B cell (primary cell): ENCODE measurements around the gene CDYL2. TPM values are rescaled to one million over a fixed set of nuclear protein-coding genes. Genes with fewer than 3 reads are reported as not detected.

Source experiments
- ATAC-seq: fragments of 200-7000 bp; cut with Tn5 transposase; one replicate; pipeline ENCODE4 v1.10.0; 2021; ENCODE audit warnings: low read depth, mild to moderate bottlenecking, moderate number of reproducible peaks, moderate library complexity
- CTCF ChIA-PET: fragments of 350-600 bp; sonication (Branson Sonifier 250); formaldehyde crosslinking; loops from one replicate; lab custom pipeline; 2021; ENCODE audit warnings: antibody characterized with exemption, inconsistent platforms; lab: Charles Lee
- POLR2A ChIA-PET: fragments of 350-600 bp; sonication (Branson Sonifier 250); formaldehyde crosslinking; loops from one replicate; lab custom pipeline; 2021; ENCODE audit warnings: antibody characterized with exemption; lab: Charles Lee
- DNase-seq: peaks from one replicate; pipeline ENCODE4 v3.0.0; 2013
- H2AFZ ChIP-seq: 2 replicates; pipeline ENCODE4 v1.6.1; 2012; ENCODE audit warnings: mild to moderate bottlenecking, low read depth, low read length; ENCODE audit not compliant: insufficient read depth, poor library complexity, severe bottlenecking
- H3K27ac ChIP-seq, 2 donors: 1 replicate in 1 of 2; 2 replicates in 1 of 2; pipeline ENCODE4 v1.5.1; 2012 to 2013; ENCODE audit warnings: low read length in 2 of 2, mild to moderate bottlenecking in 2 of 2, moderate library complexity in 1 of 2
- H3K27me3 ChIP-seq, 4 experiments: fragments of 200-600 bp in 1 of 4; sonication (generic) in 1 of 4; replicated peaks in 1 of 4; 1 replicate in 2 of 4; 2 replicates in 2 of 4; pipeline versions ENCODE4 v1.6.1 to v1.7.0; 2013 to 2016; ENCODE audit warnings: low read length in 3 of 4, mild to moderate bottlenecking in 2 of 4, mixed read lengths in 1 of 4, moderate library complexity in 1 of 4; ENCODE audit not compliant: insufficient read depth in 4 of 4, control insufficient read depth in 3 of 4; ENCODE audit errors: control extremely low read depth in 1 of 4
- H3K36me3 ChIP-seq, 2 experiments: replicated peaks in 1 of 2; 1 replicate in 1 of 2; 2 replicates in 1 of 2; pipeline versions ENCODE4 v1.6.1 to v1.7.1; 2013; ENCODE audit warnings: low read length in 1 of 2; ENCODE audit not compliant: insufficient read depth in 2 of 2, control insufficient read depth in 1 of 2; ENCODE audit errors: control extremely low read depth in 1 of 2, extremely low read depth in 1 of 2
- H3K4me1 ChIP-seq, 2 donors: fragments of 200-600 bp in 1 of 2; sonication (generic) in 1 of 2; 1 replicate in 1 of 2; 2 replicates in 1 of 2; pipeline versions ENCODE4 v1.5.1 to v1.6.1; 2013 to 2017; ENCODE audit warnings: low read length in 2 of 2; ENCODE audit not compliant: control insufficient read depth in 2 of 2, insufficient read depth in 2 of 2
- H3K4me2 ChIP-seq: replicated peaks from 2 replicates; pipeline ENCODE3; 2012; ENCODE audit warnings: mild to moderate bottlenecking, low read depth, low read length; ENCODE audit not compliant: poor library complexity, severe bottlenecking
- H3K4me3 ChIP-seq, 5 experiments: fragments of 200-600 bp in 1 of 5; sonication (generic) in 1 of 5; 1 replicate in 3 of 5; 2 replicates in 2 of 5; pipeline versions ENCODE4 v1.5.1 to v1.7.0; 2011 to 2016; ENCODE audit warnings: low read length in 4 of 5, mild to moderate bottlenecking in 4 of 5, low read depth in 2 of 5, control low read depth in 1 of 5, moderate library complexity in 1 of 5; ENCODE audit not compliant: insufficient read depth in 1 of 5; ENCODE audit errors: control extremely low read depth in 1 of 5, extremely low read depth in 1 of 5
- H3K79me2 ChIP-seq: fragments of 200-600 bp; sonication (generic); one replicate; pipeline ENCODE4 v1.6.0; 2016; ENCODE audit warnings: low read length; ENCODE audit not compliant: control insufficient read depth, insufficient read depth
- H3K9ac ChIP-seq: fragments of 200-600 bp; sonication (generic); 2 replicates; pipeline ENCODE4 v1.6.1; 2017; ENCODE audit warnings: mild to moderate bottlenecking, low read length, moderate library complexity
- H3K9me3 ChIP-seq, 3 donors: one replicate each; pipeline versions ENCODE4 v1.6.1 to v1.7.1; 2013; ENCODE audit warnings: low read length in 2 of 3; ENCODE audit not compliant: control insufficient read depth in 2 of 3, insufficient read depth in 1 of 3; ENCODE audit errors: control extremely low read depth in 1 of 3
- H4K20me1 ChIP-seq: 2 replicates; pipeline ENCODE4 v1.6.0; 2012; ENCODE audit warnings: mild to moderate bottlenecking, low read length; ENCODE audit not compliant: insufficient read depth, control insufficient read depth, poor library complexity, severe bottlenecking
- H3K27ac Mint-ChIP-seq: one replicate; pipeline ENCODE4 v1.8.0; 2021; ENCODE audit warnings: mixed read lengths
- H3K27me3 Mint-ChIP-seq: one replicate; pipeline ENCODE4 v1.8.0; 2021; ENCODE audit warnings: mixed read lengths
- H3K4me1 Mint-ChIP-seq: one replicate; pipeline ENCODE4 v1.8.0; 2021; ENCODE audit warnings: mixed read lengths
- H3K4me3 Mint-ChIP-seq: one replicate; pipeline ENCODE4 v1.8.0; 2021; ENCODE audit warnings: mixed read lengths
- H3K9me3 Mint-ChIP-seq: one replicate; pipeline ENCODE4 v1.8.0; 2022; ENCODE audit warnings: mixed read lengths; ENCODE audit not compliant: insufficient read depth
- EZH2 ChIP-seq: IDR thresholded peaks from 2 replicates; pipeline ENCODE4 v1.6.1; 2012; ENCODE audit warnings: borderline replicate concordance, low read depth, mild to moderate bottlenecking, moderate library complexity, low read length; ENCODE audit not compliant: insufficient read depth, poor library complexity, severe bottlenecking
- WGBS: methylation state at CpG from one replicate; pipeline ENCODE4 v1.1.5; 2013; ENCODE audit warnings: missing lambda C conversion rate; ENCODE audit not compliant: insufficient coverage; 5-methylcytosine and 5-hydroxymethylcytosine counted together
- intact Hi-C: fragments of 100-400 bp; cut with micrococcal nuclease; formaldehyde crosslinking; loops from one replicate; pipeline ENCODE4 v1.10.0; 2022
- polyA plus RNA-seq: library from polyadenylated mRNA; depleted of rRNA; stranded (reverse); fragments of >200 nt; gene quantifications from 2 replicates; pipeline ENCODE4 v1.2.3, GENCODE V29; 2012
- total RNA-seq, 2 donors: library from RNA; stranded (reverse); fragments of 120-200 nt in 1 of 2; gene quantifications; 1 replicate in 1 of 2; 2 replicates in 1 of 2; pipeline versions ENCODE4 v1.2.3 to v1.2.4, GENCODE V29; 2013 to 2022
- TF ChIP-seq, protein P1 (sequence below): fragments of 200-600 bp; IDR thresholded peaks from one replicate; pipeline ENCODE4 v1.8.0; 2022; ENCODE audit warnings: antibody characterized with exemption, mild to moderate bottlenecking

Gene CDYL2
- total and polyA plus RNA-seq, 2 donors (not counting 1 experiment from before 2014, with no cell fraction given) = 0.66 to 6.6 TPM

DNA sequence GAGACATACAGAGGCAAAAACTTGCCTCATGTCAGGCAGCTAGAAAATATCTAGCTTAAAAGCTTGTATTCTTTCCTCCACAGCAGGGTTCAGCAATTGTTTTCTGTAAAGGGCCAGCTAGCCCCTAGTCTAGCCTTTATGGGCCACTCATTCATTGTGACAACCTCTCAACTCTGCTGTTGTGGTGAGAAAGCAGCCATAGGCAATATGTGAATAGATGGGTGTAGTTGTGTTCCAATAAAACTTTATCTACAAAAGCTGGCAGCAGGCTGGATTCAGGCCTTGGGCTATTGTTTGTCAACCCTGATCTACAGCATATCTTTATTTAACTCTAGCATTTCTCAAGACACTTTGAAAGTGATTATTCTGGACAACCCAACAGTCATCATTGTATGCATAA lies 46.4 kb upstream of the CDYL2 start:
- Mint-ChIP-seq H3K27me3 (no peaks in the 10 kb centered on the region), H3K9me3 (no peaks in the 10 kb centered on the region), H3K27ac (no peak overlapping the region), H3K4me3 (no peak overlapping the region), H3K4me1 (peaks cover 5% of the 10 kb centered on the region)
- Histone ChIP-seq H3K27ac (no peak overlapping the region), H3K4me3 (no peak overlapping the region), H3K4me2 (no peak overlapping the region), H3K27me3 (no peaks in the 10 kb centered on the region), H2AFZ (no peak overlapping the region), H3K36me3 (no peaks in the 10 kb centered on the region), H3K79me2 (no peaks in the 10 kb centered on the region), H3K9ac (no peak overlapping the region), H3K4me1 (no peaks in the 10 kb centered on the region), H3K9me3 (no peaks in the 10 kb centered on the region), H4K20me1 (no peaks in the 10 kb centered on the region)
- no peak for ATAC-seq
- intact Hi-C loops = no loop called here
- no peak for DNase-seq
- POLR2A ChIA-PET = no interaction called here
- TF ChIP-seq, protein P1, sequence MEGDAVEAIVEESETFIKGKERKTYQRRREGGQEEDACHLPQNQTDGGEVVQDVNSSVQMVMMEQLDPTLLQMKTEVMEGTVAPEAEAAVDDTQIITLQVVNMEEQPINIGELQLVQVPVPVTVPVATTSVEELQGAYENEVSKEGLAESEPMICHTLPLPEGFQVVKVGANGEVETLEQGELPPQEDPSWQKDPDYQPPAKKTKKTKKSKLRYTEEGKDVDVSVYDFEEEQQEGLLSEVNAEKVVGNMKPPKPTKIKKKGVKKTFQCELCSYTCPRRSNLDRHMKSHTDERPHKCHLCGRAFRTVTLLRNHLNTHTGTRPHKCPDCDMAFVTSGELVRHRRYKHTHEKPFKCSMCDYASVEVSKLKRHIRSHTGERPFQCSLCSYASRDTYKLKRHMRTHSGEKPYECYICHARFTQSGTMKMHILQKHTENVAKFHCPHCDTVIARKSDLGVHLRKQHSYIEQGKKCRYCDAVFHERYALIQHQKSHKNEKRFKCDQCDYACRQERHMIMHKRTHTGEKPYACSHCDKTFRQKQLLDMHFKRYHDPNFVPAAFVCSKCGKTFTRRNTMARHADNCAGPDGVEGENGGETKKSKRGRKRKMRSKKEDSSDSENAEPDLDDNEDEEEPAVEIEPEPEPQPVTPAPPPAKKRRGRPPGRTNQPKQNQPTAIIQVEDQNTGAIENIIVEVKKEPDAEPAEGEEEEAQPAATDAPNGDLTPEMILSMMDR = no peak
- no peak for TF ChIP-seq EZH2
- CTCF ChIA-PET = no interaction called here

DNA sequence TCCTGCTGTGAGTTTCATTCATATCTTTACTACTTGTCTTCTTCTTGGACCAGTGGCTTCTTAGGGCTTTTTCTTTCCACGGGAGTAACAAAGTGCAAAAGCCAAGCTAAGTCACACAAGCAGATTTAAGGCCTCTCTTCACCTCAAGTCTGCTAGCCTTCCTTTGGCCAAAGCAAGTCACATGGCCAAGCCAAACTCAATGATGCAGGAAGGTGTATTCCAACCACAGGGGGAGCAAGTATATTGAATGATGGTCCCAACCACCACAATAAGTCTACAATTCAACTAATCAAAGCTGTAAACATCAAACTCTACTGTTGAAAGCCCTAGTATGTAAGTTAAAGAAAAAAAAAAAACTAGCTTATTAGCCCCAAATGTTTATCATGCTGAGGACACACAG lies 44.5 kb upstream of the CDYL2 start:
- Histone ChIP-seq H4K20me1 (no peaks in the 10 kb centered on the region), H3K9me3 (peaks cover 0 to 5% (median 5%) of the 10 kb centered on the region in 3 donors), H3K27ac (no peak overlapping the region), H3K4me1 (no peaks in the 10 kb centered on the region), H2AFZ (no peak overlapping the region), H3K4me3 (no peak overlapping the region), H3K9ac (no peak overlapping the region), H3K27me3 (no peaks in the 10 kb centered on the region), H3K79me2 (no peaks in the 10 kb centered on the region), H3K4me2 (no peak overlapping the region), H3K36me3 (no peaks in the 10 kb centered on the region)
- 100% methylated on average over 1 of the region's 1 CpG for WGBS
- ATAC-seq (no peak), DNase-seq (no peak)
- intact Hi-C loops = no loop called here
- Mint-ChIP-seq H3K4me1 (peaks cover 5% of the 10 kb centered on the region), H3K27me3 (no peaks in the 10 kb centered on the region), H3K9me3 (peaks cover 7% of the 10 kb centered on the region), H3K4me3 (no peak overlapping the region), H3K27ac (no peak overlapping the region)
- TF ChIP-seq EZH2 = no peak
- TF ChIP-seq, protein P1 = no peak
- POLR2A ChIA-PET = interaction anchor here (1.0 kb wide), 1 partner anchor 13 kb away, joined by 3 read pairs; no protein-coding TSS in a partner anchor
- CTCF ChIA-PET = no interaction called here
